ENCODE results near the gene PTH1R. TPM values are rescaled to one million over a fixed set of nuclear protein-coding genes. Genes with fewer than 3 reads are reported as not detected.

PTH1R gene
- total RNA-seq, 1 donor from 2014 or later, result 10.3 TPM

DNA sequence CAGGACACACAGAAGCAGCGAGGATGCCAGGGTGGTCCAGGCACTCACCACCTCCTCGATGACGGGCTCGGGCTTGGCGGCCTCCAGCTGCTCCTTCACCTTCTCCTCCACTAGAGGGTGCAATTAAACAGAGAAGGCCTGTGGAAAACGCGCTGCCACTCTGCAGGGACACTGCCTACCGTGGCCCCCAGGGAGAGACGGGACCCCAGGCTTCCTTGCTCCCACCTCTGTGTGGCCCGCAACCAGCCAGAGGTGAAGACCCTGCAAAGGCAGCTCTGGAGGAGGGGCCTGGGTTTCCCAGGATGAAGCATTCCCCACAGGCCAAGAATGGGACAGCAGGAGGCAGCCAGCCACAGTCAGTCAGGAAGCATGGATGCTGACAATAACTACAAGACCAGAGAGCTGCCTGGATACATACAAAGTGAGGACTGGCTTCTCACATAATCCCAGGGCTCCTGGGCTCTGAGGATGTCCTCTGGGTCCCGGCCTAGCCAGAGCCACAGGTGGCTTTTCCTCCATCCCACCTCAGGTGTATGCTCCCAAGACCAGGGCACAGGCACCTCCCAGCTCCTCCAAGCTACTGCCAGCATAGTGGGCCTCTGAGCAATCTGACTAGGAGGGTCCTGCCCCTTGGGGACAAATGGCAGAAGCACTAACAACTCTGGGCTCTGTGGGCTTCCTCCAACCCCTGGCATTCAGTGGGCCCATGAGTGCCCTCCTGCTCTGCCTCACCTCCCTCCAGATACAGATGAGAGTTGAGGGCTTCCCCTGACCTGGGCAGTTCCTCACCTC lies 46.2 kb downstream of the PTH1R start:
- intact Hi-C loops (cut with DNase I), result loop anchor here (1.0 kb wide), 1 partner anchor 75 kb away; no protein-coding TSS in a partner anchor
- Histone ChIP-seq H3K4me1 (peaks cover 2 to 36% of the 10 kb centered on the region in 2 donors), H3K4me3 (no peak overlapping the region), H3K27me3 (no peaks in the 10 kb centered on the region), H3K27ac (no peak overlapping the region), H3K9me3 (no peaks in the 10 kb centered on the region), H3K36me3 (peaks cover 59 to 72% of the 10 kb centered on the region in 2 donors)
- TF ChIP-seq, protein P1, sequence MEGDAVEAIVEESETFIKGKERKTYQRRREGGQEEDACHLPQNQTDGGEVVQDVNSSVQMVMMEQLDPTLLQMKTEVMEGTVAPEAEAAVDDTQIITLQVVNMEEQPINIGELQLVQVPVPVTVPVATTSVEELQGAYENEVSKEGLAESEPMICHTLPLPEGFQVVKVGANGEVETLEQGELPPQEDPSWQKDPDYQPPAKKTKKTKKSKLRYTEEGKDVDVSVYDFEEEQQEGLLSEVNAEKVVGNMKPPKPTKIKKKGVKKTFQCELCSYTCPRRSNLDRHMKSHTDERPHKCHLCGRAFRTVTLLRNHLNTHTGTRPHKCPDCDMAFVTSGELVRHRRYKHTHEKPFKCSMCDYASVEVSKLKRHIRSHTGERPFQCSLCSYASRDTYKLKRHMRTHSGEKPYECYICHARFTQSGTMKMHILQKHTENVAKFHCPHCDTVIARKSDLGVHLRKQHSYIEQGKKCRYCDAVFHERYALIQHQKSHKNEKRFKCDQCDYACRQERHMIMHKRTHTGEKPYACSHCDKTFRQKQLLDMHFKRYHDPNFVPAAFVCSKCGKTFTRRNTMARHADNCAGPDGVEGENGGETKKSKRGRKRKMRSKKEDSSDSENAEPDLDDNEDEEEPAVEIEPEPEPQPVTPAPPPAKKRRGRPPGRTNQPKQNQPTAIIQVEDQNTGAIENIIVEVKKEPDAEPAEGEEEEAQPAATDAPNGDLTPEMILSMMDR (IDR thresholded peaks at IDR 0.05), result peak; percentile 50 to 69 (median 54)
- no peak for DNase-seq (ENCODE audit: low spot score in 2 of 2)

DNA sequence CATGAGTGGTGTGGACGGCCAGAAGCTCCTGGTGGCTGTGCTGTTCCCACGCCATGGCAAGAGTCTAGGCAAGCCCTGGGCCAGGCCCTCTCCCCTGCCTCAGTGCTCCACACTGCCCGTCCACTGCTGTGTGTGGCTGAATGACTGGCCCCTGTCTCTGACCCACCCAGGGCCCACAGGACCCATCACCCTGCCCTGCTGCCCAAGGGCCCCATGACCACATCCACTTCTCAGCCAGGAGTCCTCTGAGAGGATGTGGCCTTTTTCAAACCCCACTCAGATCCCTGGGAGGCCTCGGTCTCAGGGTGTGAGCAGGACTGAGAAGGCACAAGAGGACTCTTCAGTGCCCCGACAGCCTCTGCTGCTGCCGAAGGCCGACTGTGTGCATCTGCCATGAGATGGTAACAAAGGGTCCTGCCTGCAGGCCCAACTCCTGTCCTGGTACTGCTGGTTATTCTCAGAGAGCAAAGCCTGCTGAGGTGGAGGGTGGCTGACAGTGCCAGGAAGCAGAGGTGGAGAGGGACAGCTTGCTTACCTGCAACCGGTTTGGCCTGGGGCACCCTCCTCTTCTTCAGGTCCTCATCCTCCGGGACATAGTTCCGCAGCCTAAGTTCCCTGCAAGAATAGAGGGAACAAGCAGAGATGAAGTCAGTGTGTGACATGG lies 47.5 kb downstream of the PTH1R start:
- intact Hi-C loops (cut with DNase I), result no loop called here
- Histone ChIP-seq H3K4me3 (no peak overlapping the region), H3K36me3 (peaks cover 57 to 59% of the 10 kb centered on the region in 2 donors), H3K4me1 (peaks cover 10 to 47% of the 10 kb centered on the region in 2 donors), H3K27me3 (no peaks in the 10 kb centered on the region), H3K27ac (no peak overlapping the region), H3K9me3 (no peaks in the 10 kb centered on the region)
- TF ChIP-seq, protein P1 (IDR thresholded peaks at IDR 0.05), result no peak
- no peak for DNase-seq (ENCODE audit: low spot score in 2 of 2)

DNA sequence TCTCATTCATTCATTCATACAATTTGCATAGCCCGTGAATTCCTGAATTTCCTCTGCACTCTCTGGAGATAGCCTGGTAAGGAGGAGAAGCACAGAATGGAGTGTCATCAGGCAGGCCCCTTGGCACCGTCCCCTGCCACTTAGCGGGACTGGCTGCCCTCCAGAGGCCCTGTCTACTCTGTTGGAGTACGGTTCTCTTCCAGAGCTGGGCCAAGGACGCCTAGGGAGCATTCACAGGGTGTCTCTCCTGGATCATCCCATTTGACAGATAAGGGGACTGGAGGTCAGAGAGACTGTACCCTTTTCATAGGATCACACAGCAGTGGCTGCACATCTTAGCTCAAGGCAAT lies 48.0 kb downstream of the PTH1R start:
- intact Hi-C loops (cut with DNase I), result no loop called here
- Histone ChIP-seq H3K27ac (peak overlapping the region in 1 of 2 donors; percentile 42), H3K4me3 (no peak overlapping the region), H3K36me3 (peaks cover 52 to 53% of the 10 kb centered on the region in 2 donors), H3K9me3 (no peaks in the 10 kb centered on the region), H3K27me3 (no peaks in the 10 kb centered on the region), H3K4me1 (peaks cover 15 to 52% of the 10 kb centered on the region in 2 donors)
- TF ChIP-seq, protein P1 (IDR thresholded peaks at IDR 0.05), result no peak
- no peak for DNase-seq (ENCODE audit: low spot score in 2 of 2)

DNA sequence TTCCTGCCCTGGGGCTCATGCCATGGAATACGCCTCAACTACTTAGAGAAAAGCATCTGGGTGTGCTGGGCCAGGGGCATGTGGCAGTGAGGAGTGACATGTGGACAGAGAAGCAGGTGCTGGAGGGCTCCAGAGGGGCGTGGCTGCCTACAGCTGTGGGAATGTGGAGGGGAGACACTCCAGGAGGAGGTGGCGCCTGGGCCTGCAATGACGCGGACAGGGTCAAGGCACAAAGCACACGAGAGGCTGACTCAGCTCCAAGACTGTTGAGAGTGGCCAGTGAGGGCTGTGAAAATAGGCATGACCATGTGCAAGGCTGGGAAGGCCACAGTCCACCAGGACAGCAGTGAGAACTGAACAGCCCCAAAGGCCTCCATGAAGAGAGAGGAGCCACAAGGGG lies 48.5 kb downstream of the PTH1R start:
- H3K4me1 ChIP-seq, result peaks cover 20 to 57% of the 10 kb centered on the region in 2 donors
- DNase-seq (ENCODE audit: low spot score in 2 of 2), result no peak

DNA sequence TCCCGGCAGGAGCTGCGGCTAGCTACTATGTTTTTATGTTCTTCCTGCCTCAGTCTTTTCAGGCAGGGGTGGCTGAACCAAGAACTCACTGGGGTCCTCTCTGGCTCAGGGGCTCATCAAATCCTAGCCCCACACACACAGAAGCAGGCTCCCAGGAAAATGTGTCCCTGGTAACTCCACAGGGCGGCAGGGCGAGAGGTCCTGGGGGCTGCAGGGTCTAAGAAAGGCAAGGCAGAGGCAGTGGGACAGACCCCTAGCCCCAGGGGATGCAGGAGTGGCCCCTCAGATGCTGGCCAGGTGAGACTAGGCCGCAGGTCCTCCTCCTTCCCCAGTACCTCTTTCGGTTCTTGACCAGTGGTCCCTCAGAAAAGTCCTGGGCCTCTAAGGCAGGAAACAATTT lies 48.9 kb downstream of the PTH1R start:
- Histone ChIP-seq H3K27me3 (no peaks in the 10 kb centered on the region), H3K9me3 (no peaks in the 10 kb centered on the region), H3K4me3 (no peak overlapping the region), H3K4me1 (peaks cover 21 to 61% of the 10 kb centered on the region in 2 donors), H3K36me3 (peaks cover 43 to 45% of the 10 kb centered on the region in 2 donors), H3K27ac (peak overlapping the region; percentile 4 to 42)
- intact Hi-C loops (cut with DNase I), result no loop called here
- no peak for DNase-seq (ENCODE audit: low spot score in 2 of 2)
- TF ChIP-seq, protein P1 (IDR thresholded peaks at IDR 0.05), result no peak

More for the DNA sequence above, 48.5 kb downstream of the PTH1R start:
- no peaks in the 10 kb centered on the region for H3K27me3 ChIP-seq
- peak overlapping the region; percentile 4 to 42 for H3K27ac ChIP-seq
- TF ChIP-seq, protein P1 (IDR thresholded peaks at IDR 0.05), result no peak
- H3K4me3 ChIP-seq, result no peak overlapping the region
- intact Hi-C loops (cut with DNase I), result no loop called here
- no peaks in the 10 kb centered on the region for H3K9me3 ChIP-seq
- peaks cover 47 to 49% of the 10 kb centered on the region in 2 donors for H3K36me3 ChIP-seq
